ENCODE data around the gene RBM4B.

Gene RBM4B

DNA sequence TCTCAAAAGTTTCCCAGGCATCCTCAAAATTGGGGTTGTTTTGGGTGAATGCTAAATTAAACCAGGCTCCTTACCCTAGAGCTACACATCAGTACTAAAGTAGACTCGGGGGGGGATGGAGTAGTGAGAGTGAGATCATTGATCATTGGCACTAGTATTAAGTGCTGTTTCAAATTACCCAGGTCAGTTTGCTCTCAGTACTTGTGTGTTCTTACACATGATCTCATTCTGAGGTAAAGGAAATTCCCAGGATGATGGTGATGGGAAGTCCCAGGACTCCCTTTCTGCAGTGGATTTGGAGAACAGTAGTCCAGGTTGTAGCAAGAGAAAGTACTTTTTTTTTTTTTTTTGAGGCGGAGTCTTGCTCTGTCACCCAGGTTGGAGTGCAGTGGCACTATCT is 26.7 kb downstream of the RBM4B start (continued):
- TF ChIP-seq, protein P1, sequence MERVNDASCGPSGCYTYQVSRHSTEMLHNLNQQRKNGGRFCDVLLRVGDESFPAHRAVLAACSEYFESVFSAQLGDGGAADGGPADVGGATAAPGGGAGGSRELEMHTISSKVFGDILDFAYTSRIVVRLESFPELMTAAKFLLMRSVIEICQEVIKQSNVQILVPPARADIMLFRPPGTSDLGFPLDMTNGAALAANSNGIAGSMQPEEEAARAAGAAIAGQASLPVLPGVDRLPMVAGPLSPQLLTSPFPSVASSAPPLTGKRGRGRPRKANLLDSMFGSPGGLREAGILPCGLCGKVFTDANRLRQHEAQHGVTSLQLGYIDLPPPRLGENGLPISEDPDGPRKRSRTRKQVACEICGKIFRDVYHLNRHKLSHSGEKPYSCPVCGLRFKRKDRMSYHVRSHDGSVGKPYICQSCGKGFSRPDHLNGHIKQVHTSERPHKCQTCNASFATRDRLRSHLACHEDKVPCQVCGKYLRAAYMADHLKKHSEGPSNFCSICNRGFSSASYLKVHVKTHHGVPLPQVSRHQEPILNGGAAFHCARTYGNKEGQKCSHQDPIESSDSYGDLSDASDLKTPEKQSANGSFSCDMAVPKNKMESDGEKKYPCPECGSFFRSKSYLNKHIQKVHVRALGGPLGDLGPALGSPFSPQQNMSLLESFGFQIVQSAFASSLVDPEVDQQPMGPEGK (CRISPR knock-in tag; IDR thresholded peaks at IDR 0.05; ENCODE audit: borderline replicate concordance), result no peak
- TF ChIP-seq TOX (CRISPR knock-in tag; IDR thresholded peaks at IDR 0.05; ENCODE audit: borderline replicate concordance) (no peak), ZFP30 (CRISPR knock-in tag; IDR thresholded peaks at IDR 0.05) (no peak)
- TF ChIP-seq, protein P2, sequence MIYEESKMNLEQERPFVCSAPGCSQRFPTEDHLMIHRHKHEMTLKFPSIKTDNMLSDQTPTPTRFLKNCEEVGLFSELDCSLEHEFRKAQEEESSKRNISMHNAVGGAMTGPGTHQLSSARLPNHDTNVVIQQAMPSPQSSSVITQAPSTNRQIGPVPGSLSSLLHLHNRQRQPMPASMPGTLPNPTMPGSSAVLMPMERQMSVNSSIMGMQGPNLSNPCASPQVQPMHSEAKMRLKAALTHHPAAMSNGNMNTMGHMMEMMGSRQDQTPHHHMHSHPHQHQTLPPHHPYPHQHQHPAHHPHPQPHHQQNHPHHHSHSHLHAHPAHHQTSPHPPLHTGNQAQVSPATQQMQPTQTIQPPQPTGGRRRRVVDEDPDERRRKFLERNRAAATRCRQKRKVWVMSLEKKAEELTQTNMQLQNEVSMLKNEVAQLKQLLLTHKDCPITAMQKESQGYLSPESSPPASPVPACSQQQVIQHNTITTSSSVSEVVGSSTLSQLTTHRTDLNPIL (CRISPR knock-in tag; IDR thresholded peaks at IDR 0.05; ENCODE audit: low read depth), result no peak

DNA sequence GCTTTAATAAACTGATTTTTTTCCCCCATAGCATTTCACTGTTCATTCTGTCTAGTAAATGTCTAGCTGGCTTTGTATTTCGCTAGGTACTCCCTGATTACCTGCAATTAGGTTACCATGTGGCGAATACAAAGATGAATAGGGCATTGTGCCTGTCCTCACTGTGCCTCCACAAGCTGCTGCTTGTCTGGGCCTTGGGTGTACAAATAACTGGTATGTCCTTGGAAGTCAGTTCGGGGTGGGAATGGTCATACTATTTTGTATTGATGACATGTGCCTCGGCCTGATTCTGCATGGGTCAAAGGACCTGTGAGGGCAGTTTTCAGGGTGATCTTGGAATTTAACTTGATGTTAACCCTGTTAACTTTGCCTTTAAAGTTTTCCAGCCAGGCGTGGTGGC is 27.8 kb downstream of the RBM4B start:
- TF ChIP-seq TSHZ2 (CRISPR knock-in tag; IDR thresholded peaks at IDR 0.05), result no peak
- TF ChIP-seq GLIS3 (CRISPR knock-in tag; IDR thresholded peaks at IDR 0.05), result no peak
- TF ChIP-seq PPARA (CRISPR knock-in tag; IDR thresholded peaks at IDR 0.05; ENCODE audit: borderline replicate concordance), result no peak
- no peak for ATAC-seq

- TF ChIP-seq RARB (CRISPR knock-in tag; IDR thresholded peaks at IDR 0.05) (no peak), ZNF70 (CRISPR knock-in tag; IDR thresholded peaks at IDR 0.05) (no peak), ZNF8 (CRISPR knock-in tag; IDR thresholded peaks at IDR 0.05) (no peak), ARNTL (CRISPR knock-in tag; IDR thresholded peaks at IDR 0.05; ENCODE audit: borderline replicate concordance, low read depth) (no peak), SNAI2 (CRISPR knock-in tag; IDR thresholded peaks at IDR 0.05) (no peak)
- TF ChIP-seq, protein P3, sequence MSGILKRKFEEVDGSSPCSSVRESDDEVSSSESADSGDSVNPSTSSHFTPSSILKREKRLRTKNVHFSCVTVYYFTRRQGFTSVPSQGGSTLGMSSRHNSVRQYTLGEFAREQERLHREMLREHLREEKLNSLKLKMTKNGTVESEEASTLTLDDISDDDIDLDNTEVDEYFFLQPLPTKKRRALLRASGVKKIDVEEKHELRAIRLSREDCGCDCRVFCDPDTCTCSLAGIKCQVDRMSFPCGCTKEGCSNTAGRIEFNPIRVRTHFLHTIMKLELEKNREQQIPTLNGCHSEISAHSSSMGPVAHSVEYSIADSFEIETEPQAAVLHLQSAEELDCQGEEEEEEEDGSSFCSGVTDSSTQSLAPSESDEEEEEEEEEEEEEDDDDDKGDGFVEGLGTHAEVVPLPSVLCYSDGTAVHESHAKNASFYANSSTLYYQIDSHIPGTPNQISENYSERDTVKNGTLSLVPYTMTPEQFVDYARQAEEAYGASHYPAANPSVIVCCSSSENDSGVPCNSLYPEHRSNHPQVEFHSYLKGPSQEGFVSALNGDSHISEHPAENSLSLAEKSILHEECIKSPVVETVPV (CRISPR knock-in tag; IDR thresholded peaks at IDR 0.05), result no peak
- no peak for ATAC-seq
These were observed 30.9 kb downstream of the RBM4B start for GRCh38 chr11:66646828-66647227.

DNA sequence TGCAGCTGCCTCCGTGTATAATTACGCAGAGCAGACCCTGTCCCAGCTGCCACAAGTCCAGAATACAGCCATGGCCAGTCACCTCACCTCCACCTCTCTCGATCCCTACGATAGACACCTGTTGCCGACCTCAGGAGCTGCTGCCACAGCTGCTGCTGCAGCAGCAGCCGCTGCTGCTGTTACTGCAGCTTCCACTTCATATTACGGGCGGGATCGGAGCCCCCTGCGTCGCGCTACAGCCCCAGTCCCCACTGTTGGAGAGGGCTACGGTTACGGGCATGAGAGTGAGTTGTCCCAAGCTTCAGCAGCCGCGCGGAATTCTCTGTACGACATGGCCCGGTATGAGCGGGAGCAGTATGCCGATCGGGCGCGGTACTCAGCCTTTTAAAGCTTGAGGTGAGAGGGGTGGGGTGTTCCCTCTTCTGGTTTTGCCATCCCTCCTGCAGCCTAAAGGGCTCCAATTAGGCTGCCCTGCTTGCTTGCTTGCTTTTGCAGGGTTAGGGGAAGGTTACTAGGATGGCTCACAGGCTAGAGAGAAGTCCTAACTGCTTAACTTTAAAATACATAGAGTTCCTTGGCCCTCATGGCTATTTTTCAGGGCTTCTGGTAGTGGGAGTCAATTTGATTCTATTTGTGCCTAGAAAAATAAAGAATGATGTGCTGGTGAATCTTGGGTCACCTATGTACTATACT is 33.8 kb downstream of the RBM4B start:
- no peak for ATAC-seq
- TF ChIP-seq OSR1 (CRISPR knock-in tag; IDR thresholded peaks at IDR 0.05) (no peak), GLIS3 (CRISPR knock-in tag; IDR thresholded peaks at IDR 0.05) (no peak), CSDC2 (CRISPR knock-in tag; IDR thresholded peaks at IDR 0.05) (no peak), POU6F1 (CRISPR knock-in tag; IDR thresholded peaks at IDR 0.05; ENCODE audit: borderline replicate concordance, low read depth) (no peak), SNAI2 (CRISPR knock-in tag; IDR thresholded peaks at IDR 0.05) (no peak), BACH2 (CRISPR knock-in tag; IDR thresholded peaks at IDR 0.05; ENCODE audit: borderline replicate concordance) (no peak), ZC3H10 (CRISPR knock-in tag; IDR thresholded peaks at IDR 0.05) (no peak), ZFP3 (CRISPR knock-in tag; IDR thresholded peaks at IDR 0.05) (no peak), ZNF565 (CRISPR knock-in tag; conservative IDR thresholded peaks at IDR 0.05; ENCODE audit: low read depth) (no peak), TSHZ2 (CRISPR knock-in tag; IDR thresholded peaks at IDR 0.05) (no peak), ARNTL (CRISPR knock-in tag; IDR thresholded peaks at IDR 0.05; ENCODE audit: borderline replicate concordance, low read depth) (no peak), ESRRG (CRISPR knock-in tag; IDR thresholded peaks at IDR 0.05) (no peak), TOX (CRISPR knock-in tag; IDR thresholded peaks at IDR 0.05; ENCODE audit: borderline replicate concordance) (no peak)
- TF ChIP-seq, protein P2 (CRISPR knock-in tag; IDR thresholded peaks at IDR 0.05; ENCODE audit: low read depth), result no peak

All from SK-N-SH treated with all-trans-retinoic acid at 6 μM for 48 hours (cell line).